GM06990 (cell line): ENCODE results near the gene CRABP2.

Experiments used
- DNase-seq: peaks from one replicate; pipeline ENCODE4 v3.0.0-alpha.2; 2011; ENCODE audit not compliant: insufficient read length; ENCODE audit errors: extremely low read depth
- H3K27me3 ChIP-seq: replicated peaks from 2 replicates; pipeline ENCODE4 v1.6.0; 2011; ENCODE audit warnings: low read length; ENCODE audit not compliant: control insufficient read depth, insufficient read depth
- H3K36me3 ChIP-seq: 2 replicates; pipeline ENCODE4 v1.5.1; 2011; ENCODE audit warnings: low read length; ENCODE audit not compliant: control insufficient read depth, insufficient read depth
- H3K4me3 ChIP-seq: replicated peaks from 2 replicates; pipeline ENCODE4 v1.5.1; 2011; ENCODE audit warnings: low read depth, mild to moderate bottlenecking, control low read depth, low read length
- TF ChIP-seq, protein P1 (sequence below): IDR thresholded peaks from 2 replicates; pipeline ENCODE4 v1.5.1; 2011; ENCODE audit warnings: low read length, control low read depth, mild to moderate bottlenecking, inconsistent platforms; ENCODE audit not compliant: insufficient read depth, poor library complexity, severe bottlenecking

Gene CRABP2

DNA sequence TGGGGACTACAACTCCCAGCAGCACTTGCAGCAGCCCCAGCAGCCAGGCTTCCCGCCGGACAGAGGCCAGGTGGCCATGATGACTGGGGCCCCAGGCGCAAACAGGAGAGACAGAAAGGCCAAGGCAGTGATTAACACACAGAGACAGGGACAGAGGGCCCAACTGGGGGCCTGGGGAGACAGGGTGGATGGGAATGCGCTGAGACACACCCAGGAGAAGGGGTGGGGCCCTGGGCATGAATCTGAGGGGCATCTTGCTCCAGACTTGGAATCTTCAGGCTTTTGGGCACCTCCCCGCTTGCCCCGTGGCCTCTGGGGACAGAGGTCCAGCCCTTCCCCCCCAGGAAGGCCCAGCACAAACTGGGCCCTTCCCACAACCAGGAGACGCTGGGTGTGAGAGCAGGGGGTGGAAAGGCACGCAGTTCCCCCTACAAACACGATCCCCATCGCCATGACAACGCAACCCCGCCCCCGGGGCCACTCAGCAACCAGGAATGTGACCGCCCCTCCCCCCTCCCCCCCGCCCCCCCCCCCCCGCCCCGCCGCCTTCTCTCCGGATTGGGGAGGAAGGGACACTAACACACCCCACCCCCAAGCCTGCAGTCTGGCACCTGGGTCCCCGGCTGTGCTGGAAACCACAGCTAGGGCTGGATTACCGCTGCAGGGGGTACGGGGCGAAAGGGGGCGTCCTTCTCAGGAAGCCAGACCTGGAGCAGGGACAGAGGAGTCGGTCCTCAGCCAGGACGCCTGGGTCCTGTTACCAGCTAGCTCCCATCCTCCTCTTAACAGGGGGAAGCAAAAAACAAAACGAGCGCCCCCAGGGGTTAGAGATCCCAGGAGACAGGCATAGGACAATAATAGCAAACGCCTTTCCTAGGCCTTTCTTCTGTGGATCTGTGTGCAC, 41.6 kb upstream of the CRABP2 start:
- peaks cover 14% of the 10 kb centered on the region for H3K36me3 ChIP-seq
- peak overlapping the region; percentile 93 for H3K4me3 ChIP-seq
- no peaks in the 10 kb centered on the region for H3K27me3 ChIP-seq
- TF ChIP-seq, protein P1, sequence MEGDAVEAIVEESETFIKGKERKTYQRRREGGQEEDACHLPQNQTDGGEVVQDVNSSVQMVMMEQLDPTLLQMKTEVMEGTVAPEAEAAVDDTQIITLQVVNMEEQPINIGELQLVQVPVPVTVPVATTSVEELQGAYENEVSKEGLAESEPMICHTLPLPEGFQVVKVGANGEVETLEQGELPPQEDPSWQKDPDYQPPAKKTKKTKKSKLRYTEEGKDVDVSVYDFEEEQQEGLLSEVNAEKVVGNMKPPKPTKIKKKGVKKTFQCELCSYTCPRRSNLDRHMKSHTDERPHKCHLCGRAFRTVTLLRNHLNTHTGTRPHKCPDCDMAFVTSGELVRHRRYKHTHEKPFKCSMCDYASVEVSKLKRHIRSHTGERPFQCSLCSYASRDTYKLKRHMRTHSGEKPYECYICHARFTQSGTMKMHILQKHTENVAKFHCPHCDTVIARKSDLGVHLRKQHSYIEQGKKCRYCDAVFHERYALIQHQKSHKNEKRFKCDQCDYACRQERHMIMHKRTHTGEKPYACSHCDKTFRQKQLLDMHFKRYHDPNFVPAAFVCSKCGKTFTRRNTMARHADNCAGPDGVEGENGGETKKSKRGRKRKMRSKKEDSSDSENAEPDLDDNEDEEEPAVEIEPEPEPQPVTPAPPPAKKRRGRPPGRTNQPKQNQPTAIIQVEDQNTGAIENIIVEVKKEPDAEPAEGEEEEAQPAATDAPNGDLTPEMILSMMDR: peak; percentile 23
- DNase-seq: peak; percentile 48

GRCh38 chr1:156746406-156746727, 41.0 kb upstream of the CRABP2 start:
- Histone ChIP-seq H3K4me3 (peak overlapping the region; percentile 44; the same call in 1 of the 2 replicates), H3K27me3 (no peaks in the 10 kb centered on the region), H3K36me3 (peaks cover 14% of the 10 kb centered on the region)
- TF ChIP-seq, protein P1: no peak
- no peak for DNase-seq

GRCh38 chr1:156745881-156746280, 40.5 kb upstream of the CRABP2 start:
- Histone ChIP-seq H3K36me3 (peaks cover 14% of the 10 kb centered on the region), H3K4me3 (no peak overlapping the region), H3K27me3 (no peaks in the 10 kb centered on the region)
- TF ChIP-seq, protein P1: no peak
- no peak for DNase-seq

DNA sequence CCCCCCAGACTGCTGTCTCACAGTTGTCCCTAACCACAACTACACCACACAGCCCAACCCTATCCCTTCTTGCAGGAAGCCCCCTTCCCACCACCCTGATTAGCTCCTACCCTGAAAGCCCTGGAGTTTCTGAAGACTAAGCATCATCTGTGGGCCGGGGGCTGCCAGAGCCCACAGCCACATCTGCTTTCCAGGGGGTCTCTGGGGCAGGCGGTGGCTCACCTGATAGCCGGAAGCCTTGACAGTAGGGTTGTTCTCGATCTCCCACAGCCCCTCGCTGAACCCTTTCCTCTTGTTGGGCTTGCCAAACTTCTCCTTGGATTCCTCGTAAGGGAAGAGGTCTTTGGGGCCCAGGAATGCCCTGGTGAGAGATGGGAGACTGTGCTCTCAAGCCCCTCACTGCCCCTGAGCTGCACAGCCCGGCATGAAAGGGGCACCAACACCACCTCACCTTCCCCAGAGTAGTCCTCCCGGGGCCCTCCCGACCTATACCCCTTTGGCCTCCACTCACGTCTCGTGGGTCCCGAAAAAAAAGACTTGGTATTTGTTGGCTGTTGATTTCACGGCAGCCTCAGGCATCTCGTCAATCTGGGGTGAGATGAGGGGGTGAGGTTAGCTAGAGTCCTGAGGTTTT, 39.5 kb upstream of the CRABP2 start:
- DNase-seq: no peak
- Histone ChIP-seq H3K4me3 (no peak overlapping the region), H3K27me3 (no peaks in the 10 kb centered on the region), H3K36me3 (peaks cover 14% of the 10 kb centered on the region)
- TF ChIP-seq, protein P1: no peak

- H3K36me3 ChIP-seq: peaks cover 14% of the 10 kb centered on the region
- TF ChIP-seq, protein P1: no peak
- no peak for DNase-seq
- no peaks in the 10 kb centered on the region for H3K27me3 ChIP-seq
- no peak overlapping the region for H3K4me3 ChIP-seq
Observed at GRCh38 chr1:156744344-156744743, 39.0 kb upstream of the CRABP2 start.
